ENCODE data around the gene SLC26A8. TPM values are rescaled to one million over a fixed set of nuclear protein-coding genes. Genes with fewer than 3 reads are reported as not detected.

The SLC26A8 gene
- total RNA-seq, 1 experiment from 2014 or later, result 0.09 TPM

GRCh38 chr6:36020154-36020553 is 4.3 kb downstream of the SLC26A8 start:
- H3K56ac ChIP-seq (ENCODE audit: insufficient read length, low read depth, low read length), result no peak overlapping the region
- no peaks in the 10 kb centered on the region for H4K20me1 ChIP-seq (ENCODE audit: control insufficient read depth, insufficient read depth, insufficient read length)
- peaks cover 2% of the 10 kb centered on the region; the same call in 1 of the 2 replicates for H3K4me1 ChIP-seq (ENCODE audit: insufficient read depth, low read length)
- no peak overlapping the region for H4K8ac ChIP-seq (replicated peaks; ENCODE audit: insufficient read length, low read depth, low read length)
- WGBS (ENCODE audit: extremely low coverage, insufficient read length, low lambda C conversion rate), result no CpG with 5 or more reads among the region's 1 CpG
- no peak overlapping the region for H3T11ph ChIP-seq (ENCODE audit: low read length)
- H3K79me1 ChIP-seq (ENCODE audit: insufficient read depth, low read depth, low read length, poor library complexity, severe bottlenecking), result no peaks in the 10 kb centered on the region
- H3K23ac ChIP-seq (ENCODE audit: insufficient read length, low read depth, low read length), result no peak overlapping the region
- no peak overlapping the region for H3K9ac ChIP-seq (ENCODE audit: extremely low read depth, insufficient read length, low read length)
- no peaks in the 10 kb centered on the region for H3K9me3 ChIP-seq (ENCODE audit: control insufficient read depth, low read depth, low read length)
- no peak overlapping the region for H2AFZ ChIP-seq (ENCODE audit: low read length)
- H3K36me3 Mint-ChIP-seq (ENCODE audit: insufficient read depth in 1 of 3, low read depth in 3 of 3), result no peaks in the 10 kb centered on the region; a peak in 1 of 7 replicates
- no peaks in the 10 kb centered on the region for H3K79me2 ChIP-seq (ENCODE audit: insufficient read depth, low read length)
- H3K18ac ChIP-seq (ENCODE audit: insufficient read length, low read depth, low read length), result no peak overlapping the region
- no peak overlapping the region for H2BK12ac ChIP-seq (ENCODE audit: insufficient read length, low read depth, low read length)
- no peak overlapping the region for H2BK15ac ChIP-seq (ENCODE audit: low read depth, low read length)
- H2AK5ac ChIP-seq (ENCODE audit: insufficient read length, low read length), result no peak overlapping the region
- peaks cover 12% of the 10 kb centered on the region in 2 experiments for H3K4me1 Mint-ChIP-seq
- no peak overlapping the region for H3K4me3 Mint-ChIP-seq
- H3K4ac ChIP-seq (ENCODE audit: low read depth, low read length), result no peak overlapping the region
- H3K27me3 ChIP-seq (ENCODE audit: insufficient read depth, low read length), result no peaks in the 10 kb centered on the region
- no peak overlapping the region for H3K27ac Mint-ChIP-seq
- H2BK20ac ChIP-seq (ENCODE audit: low read depth, low read length, poor library complexity, severe bottlenecking), result no peak overlapping the region
- no peak overlapping the region for H4K5ac ChIP-seq (ENCODE audit: insufficient read length, low read depth, low read length)
- no peak overlapping the region for H3K14ac ChIP-seq (ENCODE audit: insufficient read depth, low read length)
- H3K4me2 ChIP-seq (ENCODE audit: insufficient read depth, insufficient read length, low read length), result no peak overlapping the region
- no peak for TF ChIP-seq CTCF (conservative IDR thresholded peaks at IDR 0.05)
- peaks cover 5% of the 10 kb centered on the region for H3K23me2 ChIP-seq (ENCODE audit: insufficient read length, low read depth, low read length, poor library complexity, severe bottlenecking)
- no peak overlapping the region for H3K27ac ChIP-seq (ENCODE audit: insufficient read length, low read depth, low read length)
- no peak overlapping the region for H4K91ac ChIP-seq (ENCODE audit: insufficient read length, low read depth, low read length)
- peaks cover 3% of the 10 kb centered on the region; the same call in 1 of the 2 replicates for H3K27me3 Mint-ChIP-seq (ENCODE audit: low read depth)
- H2BK120ac ChIP-seq (ENCODE audit: low read depth, low read length, poor library complexity, severe bottlenecking), result no peak overlapping the region
- H3K9me3 Mint-ChIP-seq, result no peaks in the 10 kb centered on the region
- DNase-seq, result no peak
- H2BK5ac ChIP-seq (ENCODE audit: insufficient read length, low read length), result no peak overlapping the region
